GM18526 (cell line): ENCODE results near the gene OR4D9.

Experiments
- POLR2A ChIP-seq: IDR thresholded peaks from 3 replicates; pipeline ENCODE4 v1.6.1; 2011; ENCODE audit not compliant: insufficient read length; ENCODE audit errors: extremely low read depth

The OR4D9 gene

GRCh38 chr11:59562292-59562691 is 51.0 kb downstream of the OR4D9 start:
- TF ChIP-seq POLR2A: no peak
